H1 (cell line): ENCODE results near the gene NRM. TPM values are rescaled to one million over a fixed set of nuclear protein-coding genes. Genes with fewer than 3 reads are reported as not detected.
A peak's percentile ranks its signal among the peaks of the same experiment; 100 is the strongest.

ENCODE experiments used
- CHD1 ChIP-seq: IDR thresholded peaks from 2 replicates; pipeline ENCODE4 v1.6.1; 2012; ENCODE audit warnings: low read depth, low read length, improper control_type of control experiment
- CHD2 ChIP-seq: IDR thresholded peaks from 2 replicates; pipeline ENCODE4 v1.6.1; 2012; ENCODE audit warnings: low read length, improper control_type of control experiment
- CTCF ChIP-seq, 3 experiments: IDR thresholded peaks; 1 replicate in 2 of 3; 2 replicates in 1 of 3; pipeline versions ENCODE4 v1.5.1 to v1.6.1; 2011; ENCODE audit warnings: low read length in 3 of 3, mild to moderate bottlenecking in 3 of 3, inconsistent platforms in 2 of 3, low read depth in 1 of 3, moderate library complexity in 1 of 3; ENCODE audit not compliant: insufficient read depth in 1 of 3; ENCODE audit errors: control extremely low read depth in 1 of 3
- POLR2A ChIP-seq, 2 experiments: IDR thresholded peaks; 1 replicate in 1 of 2; 2 replicates in 1 of 2; pipeline ENCODE4 v1.6.1; 2011; ENCODE audit warnings: low read depth in 2 of 2, low read length in 2 of 2, mild to moderate bottlenecking in 2 of 2; ENCODE audit errors: control extremely low read depth in 1 of 2
- RFX5 ChIP-seq: IDR thresholded peaks from 2 replicates; pipeline ENCODE4 v1.6.1; 2011; ENCODE audit warnings: low read depth, low read length, improper control_type of control experiment, borderline replicate concordance
- SIX5 ChIP-seq: IDR thresholded peaks from 2 replicates; pipeline ENCODE4 v1.6.1; 2011; ENCODE audit warnings: mild to moderate bottlenecking, low read depth, low read length
- TBP ChIP-seq: IDR thresholded peaks from 2 replicates; pipeline ENCODE4 v1.6.1; 2011; ENCODE audit warnings: low read depth, low read length, improper control_type of control experiment
- USF2 ChIP-seq: IDR thresholded peaks from 2 replicates; pipeline ENCODE4 v1.6.1; 2011; ENCODE audit warnings: low read length, improper control_type of control experiment
- polyA plus RNA-seq, 7 experiments: library from polyadenylated mRNA; depleted of rRNA in 3 of 7; stranded (reverse) in 5 of 7; unstranded in 2 of 7; fragments of >200 nt in 5 of 7; fragments of 200-250 nt in 2 of 7; gene quantifications; 1 replicate in 5 of 7; 2 replicates in 1 of 7; 4 replicates in 1 of 7; pipeline versions ENCODE4 v1.2.1 to v1.2.3, GENCODE V29; 2011 to 2013; ENCODE audit warnings: missing spikeins in 2 of 7, mixed read lengths in 2 of 7
- total RNA-seq: library from RNA; stranded (reverse); fragmentation: NEBNext Ultra II Directional; extraction: Animal tissue kit (Norgen Biotek cat#: 25700); gene quantifications from 2 replicates; pipeline ENCODE4 v1.2.1, GENCODE V29; 2021

Gene NRM
- total and polyA plus RNA-seq, 2 of the 8 experiments (the other 6 are each of a cell fraction or from before 2014, with no cell fraction given), result 27.3 to 50.4 TPM

- no peak for TF ChIP-seq USF2
- no peak; a peak in 1 of 3 replicates for TF ChIP-seq POLR2A (IDR thresholded peaks at IDR 0.05; ENCODE audit: control extremely low read depth in 1 of 2, low read depth in 2 of 2, low read length in 2 of 2)
- no peak for TF ChIP-seq SIX5
- peak; percentile 18; the same call in 1 of the 2 replicates for TF ChIP-seq RFX5
- 0 out of 2 replicates have a peak, but pooled peaks have one; percentile 22 for TF ChIP-seq CHD2
- no peak; the same call in 1 of the 2 replicates for TF ChIP-seq CHD1
- 0 out of 2 replicates have a peak, but pooled peaks have one; percentile 10 for TF ChIP-seq TBP
- TF ChIP-seq CTCF (IDR thresholded peaks at IDR 0.05; ENCODE audit: control extremely low read depth in 1 of 3, insufficient read depth in 1 of 3, low read depth in 1 of 3, low read length in 3 of 3), result no peak
These were observed 28.6 kb upstream of the NRM start (continued) for GRCh38 chr6:30719356-30719755.
